LNCaP clone FGC (cell line): ENCODE measurements around the gene TTN.

Source experiments
- DNase-seq: peaks from one replicate; pipeline ENCODE4 v3.0.0-alpha.2; 2011; ENCODE audit warnings: low read depth
- H3K4me3 ChIP-seq: 2 replicates; pipeline ENCODE4 v1.5.1; 2011; ENCODE audit warnings: mild to moderate bottlenecking, low read depth, low read length, control low read depth
- TF ChIP-seq, protein P1 (sequence below): IDR thresholded peaks from 2 replicates; pipeline ENCODE4 v1.5.1; 2012; ENCODE audit warnings: mild to moderate bottlenecking; ENCODE audit not compliant: control insufficient read depth, insufficient read depth; ENCODE audit errors: extremely low read depth

The TTN gene

DNA sequence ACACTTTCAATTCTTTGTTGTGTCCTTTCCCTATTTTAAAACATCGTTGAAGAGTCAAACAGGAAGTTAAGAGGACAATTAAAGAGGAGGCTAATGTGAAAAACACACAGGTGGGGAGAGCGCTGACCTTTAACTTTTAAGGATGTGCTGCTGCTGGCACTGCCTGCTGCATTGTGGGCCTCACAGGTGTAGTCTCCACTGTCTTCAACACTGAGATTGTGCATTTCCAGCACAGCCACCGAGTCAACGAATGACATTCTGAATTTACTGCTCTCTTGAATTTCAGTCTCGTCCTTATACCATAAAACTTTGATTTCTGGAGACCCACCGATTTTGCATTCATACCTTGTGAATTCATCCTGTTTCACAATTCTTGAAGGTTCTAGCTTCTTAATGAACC lies 91.9 kb downstream of the TTN start:
- TF ChIP-seq, protein P1, sequence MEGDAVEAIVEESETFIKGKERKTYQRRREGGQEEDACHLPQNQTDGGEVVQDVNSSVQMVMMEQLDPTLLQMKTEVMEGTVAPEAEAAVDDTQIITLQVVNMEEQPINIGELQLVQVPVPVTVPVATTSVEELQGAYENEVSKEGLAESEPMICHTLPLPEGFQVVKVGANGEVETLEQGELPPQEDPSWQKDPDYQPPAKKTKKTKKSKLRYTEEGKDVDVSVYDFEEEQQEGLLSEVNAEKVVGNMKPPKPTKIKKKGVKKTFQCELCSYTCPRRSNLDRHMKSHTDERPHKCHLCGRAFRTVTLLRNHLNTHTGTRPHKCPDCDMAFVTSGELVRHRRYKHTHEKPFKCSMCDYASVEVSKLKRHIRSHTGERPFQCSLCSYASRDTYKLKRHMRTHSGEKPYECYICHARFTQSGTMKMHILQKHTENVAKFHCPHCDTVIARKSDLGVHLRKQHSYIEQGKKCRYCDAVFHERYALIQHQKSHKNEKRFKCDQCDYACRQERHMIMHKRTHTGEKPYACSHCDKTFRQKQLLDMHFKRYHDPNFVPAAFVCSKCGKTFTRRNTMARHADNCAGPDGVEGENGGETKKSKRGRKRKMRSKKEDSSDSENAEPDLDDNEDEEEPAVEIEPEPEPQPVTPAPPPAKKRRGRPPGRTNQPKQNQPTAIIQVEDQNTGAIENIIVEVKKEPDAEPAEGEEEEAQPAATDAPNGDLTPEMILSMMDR = no peak
- H3K4me3 ChIP-seq = no peak overlapping the region
- DNase-seq = no peak

DNA sequence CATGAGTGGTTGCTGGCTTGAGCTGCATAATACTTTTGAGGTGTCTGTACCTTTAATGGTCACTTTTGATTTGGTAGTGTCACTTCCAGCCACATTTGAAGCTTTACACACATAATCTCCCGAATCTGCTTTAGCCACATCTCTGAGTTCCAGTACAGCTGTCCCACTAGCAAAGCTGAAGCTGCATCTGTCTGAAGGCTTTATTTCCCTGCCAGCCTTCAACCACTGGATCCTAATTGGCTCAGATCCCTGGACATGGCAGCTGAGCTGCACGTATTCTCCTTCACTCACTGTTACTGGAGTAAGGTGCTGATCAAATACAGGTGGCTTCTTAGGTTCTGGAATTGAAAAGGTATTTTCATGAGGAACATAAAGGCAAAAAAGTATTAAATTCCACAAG lies 99.7 kb downstream of the TTN start:
- no peak overlapping the region for H3K4me3 ChIP-seq
- no peak for DNase-seq
- TF ChIP-seq, protein P1 = no peak

DNA sequence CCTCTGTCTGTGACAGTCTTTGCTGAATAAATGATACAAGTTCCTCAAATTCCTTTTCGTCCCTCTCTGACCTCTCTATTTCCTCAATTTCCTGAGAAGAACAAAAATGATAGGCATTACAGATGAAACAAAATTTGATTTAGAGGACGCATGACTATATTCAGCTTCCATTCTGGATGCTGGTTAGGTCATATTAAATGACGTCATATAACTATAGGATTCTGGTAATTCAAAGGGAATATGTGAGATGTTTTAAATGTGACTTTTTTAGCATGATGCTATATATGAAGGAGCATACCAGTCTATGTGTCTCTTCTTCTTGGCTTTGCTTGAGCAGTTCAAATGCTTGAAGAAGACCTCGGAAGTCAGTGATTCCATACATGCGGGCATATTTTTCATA lies 102.3 kb downstream of the TTN start:
- TF ChIP-seq, protein P1 = no peak
- DNase-seq = no peak
- H3K4me3 ChIP-seq = no peak overlapping the region

DNA sequence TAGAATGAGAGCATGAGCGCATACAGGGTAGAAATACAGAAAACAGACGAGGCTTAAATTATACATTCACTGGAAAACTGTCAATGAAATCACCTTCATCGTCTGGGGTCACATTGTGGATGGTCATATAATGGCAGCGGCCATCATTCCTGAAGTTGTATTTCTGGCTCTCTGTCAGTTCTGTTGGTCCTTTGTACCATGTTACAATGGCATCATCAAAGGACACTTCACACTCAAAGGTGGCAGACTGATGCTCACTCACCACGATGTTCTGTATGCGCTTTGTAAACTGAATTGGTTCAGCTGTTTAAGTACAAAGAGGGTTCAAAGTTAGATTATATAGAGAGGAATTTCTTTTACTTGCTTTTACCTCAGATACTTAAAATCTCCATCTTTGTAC lies 104.9 kb downstream of the TTN start:
- no peak for DNase-seq
- TF ChIP-seq, protein P1 = no peak

DNA sequence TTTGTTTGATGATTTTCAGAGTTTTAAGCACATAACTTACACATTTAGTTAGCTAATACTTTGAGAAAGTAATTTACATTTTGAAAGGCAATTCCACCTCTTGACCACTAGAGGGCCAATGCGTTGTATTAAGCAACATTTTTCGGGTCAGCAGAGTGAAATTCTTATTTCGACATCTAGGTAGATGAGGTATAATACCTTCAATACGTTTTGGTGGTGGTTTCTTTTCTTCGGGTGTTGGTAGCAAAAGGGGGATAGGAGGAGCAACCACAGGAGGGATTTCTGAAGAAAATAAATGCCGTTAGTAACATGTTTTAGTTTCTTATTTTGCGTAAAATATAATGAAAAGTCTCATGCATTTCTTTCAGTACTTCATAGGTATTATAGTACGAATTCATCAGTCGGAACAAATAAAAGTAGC lies 106.3 kb downstream of the TTN start:
- H3K4me3 ChIP-seq = no peak overlapping the region
- TF ChIP-seq, protein P1 = peak; percentile 65
- peak; percentile 1 for DNase-seq

More for the DNA sequence above, 104.9 kb downstream of the TTN start:
- no peak overlapping the region for H3K4me3 ChIP-seq

DNA sequence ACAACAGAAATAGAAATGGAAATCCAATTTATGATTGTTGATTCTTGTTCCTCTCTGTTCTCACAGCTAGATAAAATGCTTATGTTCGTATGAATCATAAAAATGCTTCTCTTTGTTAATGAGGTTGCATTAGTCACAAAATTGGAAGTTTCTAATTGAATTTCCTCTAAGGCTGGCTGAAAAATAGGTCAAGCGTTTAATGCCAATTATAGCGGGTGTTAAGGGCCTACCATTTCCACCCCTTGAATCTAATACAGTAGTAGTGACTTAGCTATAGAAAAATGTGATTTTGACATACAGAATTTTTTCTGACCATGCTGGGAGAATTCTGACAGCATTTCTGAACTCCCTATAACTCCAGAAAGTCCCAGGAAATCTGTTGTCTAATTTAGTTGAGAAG lies 107.1 kb downstream of the TTN start:
- no peak overlapping the region for H3K4me3 ChIP-seq
- no peak for DNase-seq
- TF ChIP-seq, protein P1 = no peak

DNA sequence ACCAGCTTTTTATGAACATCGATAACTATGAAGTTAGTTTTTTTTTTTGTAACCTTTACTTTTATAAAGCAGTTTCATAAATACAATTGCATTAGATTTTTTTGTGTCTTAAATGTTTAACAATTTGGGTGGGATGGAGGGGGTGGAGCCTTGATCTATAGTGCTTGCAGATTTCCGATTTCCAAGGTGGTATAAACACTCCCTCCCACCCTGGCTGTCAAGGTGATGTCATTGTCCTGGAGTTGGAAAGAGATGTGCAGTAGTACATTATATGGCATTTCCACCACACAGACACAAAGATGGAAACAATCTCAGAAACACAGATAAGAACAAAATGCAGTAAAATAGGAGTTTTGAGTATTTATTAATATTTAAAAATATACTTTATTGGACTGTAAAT lies 114.4 kb downstream of the TTN start:
- H3K4me3 ChIP-seq = no peak overlapping the region
- TF ChIP-seq, protein P1 = no peak
- DNase-seq = no peak
